Activated CD8-positive, alpha-beta memory T cell treated with anti-CD3 and anti-CD28 coated beads, Interleukin-2, amount 10 ng/mL, durations not matched to agents 7 days and 5 days (primary cell): Measurements from ENCODE around the gene PEMT. TPM values are rescaled to one million over a fixed set of nuclear protein-coding genes. Genes with fewer than 3 reads are reported as not detected.

Experiments
- ATAC-seq: fragments of 150-1000 bp; cut with Tn5 transposase; one replicate; pipeline ENCODE4 v1.10.0; 2021; ENCODE audit warnings: moderate library complexity
- CTCF ChIA-PET: fragments of 350-600 bp; sonication (Branson Sonifier 250); formaldehyde crosslinking; loops from one replicate; lab custom pipeline; 2021; ENCODE audit warnings: antibody characterized with exemption; lab: Charles Lee
- DNase-seq: peaks from one replicate; pipeline ENCODE4 v3.0.0-alpha.2; 2020
- H3K27ac Mint-ChIP-seq: one replicate; pipeline ENCODE4 v1.8.0; 2021; ENCODE audit warnings: mild to moderate bottlenecking, mixed read lengths
- H3K27me3 Mint-ChIP-seq: one replicate; pipeline ENCODE4 v1.8.0; 2021; ENCODE audit warnings: mixed read lengths
- H3K36me3 Mint-ChIP-seq: one replicate; pipeline ENCODE4 v1.8.0; 2021; ENCODE audit warnings: mild to moderate bottlenecking, mixed read lengths
- H3K4me1 Mint-ChIP-seq: one replicate; pipeline ENCODE4 v1.8.0; 2021; ENCODE audit warnings: mixed read lengths
- H3K4me3 Mint-ChIP-seq: one replicate; pipeline ENCODE4 v1.8.0; 2021; ENCODE audit warnings: mild to moderate bottlenecking, moderate library complexity, mixed read lengths
- H3K9me3 Mint-ChIP-seq: one replicate; pipeline ENCODE4 v1.8.0; 2022; ENCODE audit warnings: low read depth, mixed read lengths
- total RNA-seq, 2 experiments: library from RNA; stranded (reverse); gene quantifications; one replicate each; pipeline ENCODE4 v1.2.3, GENCODE V29; 2021

Gene PEMT
- total RNA-seq, 2 experiments from 2014 or later, result 17.5 to 18.6 TPM

DNA sequence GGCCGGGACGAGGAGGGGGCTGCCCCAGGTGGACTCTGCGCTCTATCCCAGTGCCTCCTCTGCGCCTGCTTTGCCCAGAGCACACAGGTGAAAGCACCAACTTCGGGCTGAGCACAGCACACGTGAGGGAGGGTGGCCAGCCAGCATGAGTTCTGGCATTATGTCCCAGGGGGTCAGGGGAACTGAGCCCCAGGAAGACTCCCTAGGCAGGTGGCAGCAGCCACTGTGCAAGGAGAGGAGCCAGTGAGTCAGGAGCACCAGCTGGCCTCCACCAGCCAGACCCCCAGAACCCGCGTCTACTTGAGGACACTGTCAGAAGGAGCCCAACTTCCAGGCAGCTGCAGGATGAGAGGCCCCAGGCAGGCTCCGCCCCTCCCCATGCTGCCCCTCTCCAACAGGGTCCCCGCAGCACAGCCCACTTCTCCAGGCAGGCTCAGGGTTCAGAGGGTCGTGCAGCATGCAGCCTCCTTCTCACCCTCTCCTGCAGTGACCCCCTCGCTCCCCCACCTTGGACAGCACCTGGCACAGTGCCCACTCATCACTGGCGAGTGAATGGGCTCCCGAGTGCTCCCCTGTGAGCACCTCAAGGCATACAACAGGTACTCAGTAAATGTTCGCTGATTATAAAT is 51.1 kb downstream of the PEMT start:
- no peak for DNase-seq
- CTCF ChIA-PET, result no interaction called here

DNA sequence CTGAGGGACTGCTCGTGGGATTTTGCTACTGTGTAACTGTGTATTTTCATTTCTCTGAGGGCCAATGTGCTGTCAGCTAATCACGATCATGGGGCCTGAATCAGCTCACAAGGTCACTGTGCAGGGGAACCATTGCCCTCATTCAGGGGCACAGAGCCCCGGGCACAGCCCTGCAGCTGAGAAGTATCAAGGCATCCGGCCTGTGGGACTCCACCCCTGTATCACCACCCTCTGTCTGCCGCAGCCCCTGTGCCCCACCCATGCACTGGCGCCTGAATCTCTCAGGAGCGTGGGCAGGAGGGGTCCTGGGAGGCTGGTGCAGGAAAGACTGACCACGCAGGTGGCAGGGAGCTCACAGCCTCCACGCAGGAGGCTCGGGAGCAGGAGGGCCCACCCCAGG is 51.9 kb downstream of the PEMT start:
- no peaks in the 10 kb centered on the region for H3K4me1 Mint-ChIP-seq
- no peak overlapping the region for H3K27ac Mint-ChIP-seq
- DNase-seq (no peak), ATAC-seq (no peak)
- CTCF ChIA-PET, result no interaction called here
- no peaks in the 10 kb centered on the region for H3K9me3 Mint-ChIP-seq
- no peaks in the 10 kb centered on the region for H3K36me3 Mint-ChIP-seq
- no peaks in the 10 kb centered on the region for H3K27me3 Mint-ChIP-seq
- H3K4me3 Mint-ChIP-seq, result no peak overlapping the region

More for the DNA sequence above, 51.1 kb downstream of the PEMT start:
- no peaks in the 10 kb centered on the region for H3K9me3 Mint-ChIP-seq
- H3K36me3 Mint-ChIP-seq, result no peaks in the 10 kb centered on the region
- no peaks in the 10 kb centered on the region for H3K27me3 Mint-ChIP-seq
- no peak for ATAC-seq
- H3K4me1 Mint-ChIP-seq, result no peaks in the 10 kb centered on the region
- no peak overlapping the region for H3K27ac Mint-ChIP-seq
- no peak overlapping the region for H3K4me3 Mint-ChIP-seq

DNA sequence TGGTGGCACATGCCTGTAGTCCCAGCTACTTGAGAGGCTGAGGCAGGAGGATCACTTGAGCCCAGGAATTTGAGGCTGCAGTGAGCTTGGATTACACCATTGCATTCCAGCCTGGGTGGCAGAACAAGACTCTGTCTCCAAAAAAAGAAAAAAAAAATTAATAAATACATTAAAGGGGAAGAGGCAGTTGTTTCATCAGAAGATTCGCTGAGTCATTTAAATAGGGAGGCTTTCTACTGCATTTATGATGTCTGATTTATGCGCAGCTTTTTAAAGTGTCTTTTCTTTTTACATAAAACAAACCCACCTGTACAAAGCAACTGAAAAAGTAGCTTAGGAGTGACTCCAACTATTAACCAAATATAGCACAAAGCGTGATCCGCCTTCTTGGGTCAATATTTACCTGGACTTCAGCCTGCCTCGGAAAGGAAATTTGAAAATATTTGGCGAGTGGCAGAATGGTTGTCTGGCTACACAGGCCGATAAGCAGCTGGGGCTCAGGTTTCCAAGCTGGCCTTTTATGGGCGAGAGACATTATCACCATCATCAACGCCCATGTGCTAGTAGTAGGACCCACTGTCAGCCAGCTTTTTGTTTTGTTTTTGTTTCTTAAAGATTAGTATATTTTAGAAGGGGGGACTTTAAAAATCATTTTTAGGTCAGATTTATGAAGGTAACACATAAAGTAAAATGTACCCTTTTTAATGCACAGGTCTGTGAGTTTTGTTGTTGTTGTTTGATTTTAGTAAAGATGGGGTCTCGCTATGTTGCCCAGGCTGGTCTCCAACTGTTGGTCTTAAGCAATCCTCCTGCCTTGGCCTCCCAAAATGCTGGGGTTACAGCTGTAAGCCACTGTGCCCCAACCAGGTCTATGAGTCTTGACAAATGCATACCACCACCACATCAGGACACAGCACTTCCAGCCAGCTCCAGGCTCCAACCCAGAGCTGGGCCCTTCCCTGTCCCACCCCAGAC is 52.8 kb downstream of the PEMT start:
- no peaks in the 10 kb centered on the region for H3K9me3 Mint-ChIP-seq
- H3K4me3 Mint-ChIP-seq, result no peak overlapping the region
- H3K27ac Mint-ChIP-seq, result no peak overlapping the region
- no peaks in the 10 kb centered on the region for H3K27me3 Mint-ChIP-seq
- ATAC-seq (no peak), DNase-seq (no peak)
- no peaks in the 10 kb centered on the region for H3K4me1 Mint-ChIP-seq
- H3K36me3 Mint-ChIP-seq, result no peaks in the 10 kb centered on the region
- CTCF ChIA-PET, result interaction anchor here (1.0 to 1.2 kb wide), 3 partner anchors 30 to 182 kb away, joined by 3 read pairs; no protein-coding TSS in a partner anchor

GRCh38 chr17:17537311-17538099 is 54.0 kb downstream of the PEMT start:
- no peaks in the 10 kb centered on the region for H3K4me1 Mint-ChIP-seq
- H3K36me3 Mint-ChIP-seq, result no peaks in the 10 kb centered on the region
- CTCF ChIA-PET, result interaction anchor here (1.0 kb wide), 1 partner anchor 31 kb away, joined by 3 read pairs; no protein-coding TSS in a partner anchor
- H3K27ac Mint-ChIP-seq, result peak overlapping the region; percentile 58
- H3K4me3 Mint-ChIP-seq, result no peak overlapping the region
- ATAC-seq, result no peak
- no peaks in the 10 kb centered on the region for H3K9me3 Mint-ChIP-seq
- no peaks in the 10 kb centered on the region for H3K27me3 Mint-ChIP-seq
- no peak for DNase-seq

- ATAC-seq (no peak), DNase-seq (no peak)
- no peaks in the 10 kb centered on the region for H3K4me1 Mint-ChIP-seq
- H3K27ac Mint-ChIP-seq, result no peak overlapping the region
- H3K36me3 Mint-ChIP-seq, result no peaks in the 10 kb centered on the region
- CTCF ChIA-PET, result no interaction called here
- H3K27me3 Mint-ChIP-seq, result no peaks in the 10 kb centered on the region
- no peaks in the 10 kb centered on the region for H3K9me3 Mint-ChIP-seq
- H3K4me3 Mint-ChIP-seq, result no peak overlapping the region
These were observed 54.8 kb downstream of the PEMT start for GRCh38 chr17:17536702-17537101.

DNA sequence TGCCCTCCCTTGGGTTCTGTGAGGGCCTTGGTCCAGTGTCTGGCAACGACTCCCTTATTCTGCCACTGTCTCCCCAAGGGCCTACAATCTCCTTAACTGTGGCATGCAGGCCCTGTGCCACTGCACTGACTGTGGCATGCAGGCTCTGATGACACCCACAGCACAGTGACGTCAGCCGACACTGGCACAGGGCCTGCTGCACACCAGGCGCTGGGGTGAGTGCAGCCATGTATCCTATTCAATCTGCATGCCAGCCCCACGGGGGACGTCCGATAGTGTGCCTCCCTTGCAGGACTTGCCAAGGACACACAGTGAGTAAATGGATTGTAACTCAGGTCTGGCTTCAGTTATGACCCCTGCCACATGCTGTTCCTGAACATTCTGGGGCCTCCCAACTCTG is 55.6 kb downstream of the PEMT start:
- Mint-ChIP-seq H3K4me3 (no peak overlapping the region), H3K27me3 (no peaks in the 10 kb centered on the region), H3K4me1 (no peaks in the 10 kb centered on the region), H3K27ac (no peak overlapping the region), H3K9me3 (no peaks in the 10 kb centered on the region), H3K36me3 (no peaks in the 10 kb centered on the region)
- ATAC-seq (no peak), DNase-seq (no peak)
- CTCF ChIA-PET, result no interaction called here

GRCh38 chr17:17533901-17534441 is 57.5 kb downstream of the PEMT start:
- DNase-seq (no peak), ATAC-seq (no peak)
- H3K27me3 Mint-ChIP-seq, result no peaks in the 10 kb centered on the region
- no peaks in the 10 kb centered on the region for H3K9me3 Mint-ChIP-seq
- no peak overlapping the region for H3K4me3 Mint-ChIP-seq
- no peak overlapping the region for H3K27ac Mint-ChIP-seq
- no peaks in the 10 kb centered on the region for H3K4me1 Mint-ChIP-seq
- CTCF ChIA-PET, result no interaction called here
- H3K36me3 Mint-ChIP-seq, result no peaks in the 10 kb centered on the region

DNA sequence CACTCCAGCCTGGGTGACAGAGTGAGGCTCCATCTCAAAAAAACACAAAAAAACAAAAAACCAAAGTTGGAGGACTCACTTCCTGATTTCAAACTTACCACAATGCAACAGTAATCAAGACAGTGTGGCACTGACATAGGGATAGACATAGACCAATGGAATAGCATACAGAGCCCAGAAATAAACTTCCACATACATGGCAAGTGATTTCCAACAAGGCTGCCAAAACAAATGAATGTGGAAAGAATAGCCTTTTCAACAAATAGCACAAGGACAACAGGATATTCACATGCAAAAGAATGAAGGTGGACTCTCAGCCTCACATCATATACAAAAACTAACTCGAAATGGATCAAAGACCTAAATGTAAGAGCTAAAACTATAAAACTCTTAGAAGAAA is 58.5 kb downstream of the PEMT start:
- Mint-ChIP-seq H3K4me3 (no peak overlapping the region), H3K36me3 (no peaks in the 10 kb centered on the region), H3K9me3 (no peaks in the 10 kb centered on the region), H3K27ac (no peak overlapping the region), H3K27me3 (no peaks in the 10 kb centered on the region), H3K4me1 (no peaks in the 10 kb centered on the region)
- DNase-seq (no peak), ATAC-seq (no peak)
- CTCF ChIA-PET, result interaction anchor here (1.5 kb wide), 1 partner anchor 109 kb away, joined by 3 read pairs; no protein-coding TSS in a partner anchor

GRCh38 chr17:17531156-17531555 is 60.4 kb downstream of the PEMT start:
- H3K27ac Mint-ChIP-seq, result no peak overlapping the region
- no peaks in the 10 kb centered on the region for H3K36me3 Mint-ChIP-seq
- no peaks in the 10 kb centered on the region for H3K27me3 Mint-ChIP-seq
- no peak overlapping the region for H3K4me3 Mint-ChIP-seq
- H3K9me3 Mint-ChIP-seq, result no peaks in the 10 kb centered on the region
- no peaks in the 10 kb centered on the region for H3K4me1 Mint-ChIP-seq
- CTCF ChIA-PET, result interaction anchor here (2.2 kb wide), 1 partner anchor 34 kb away, joined by 4 read pairs; no protein-coding TSS in a partner anchor
- ATAC-seq (no peak), DNase-seq (no peak)

DNA sequence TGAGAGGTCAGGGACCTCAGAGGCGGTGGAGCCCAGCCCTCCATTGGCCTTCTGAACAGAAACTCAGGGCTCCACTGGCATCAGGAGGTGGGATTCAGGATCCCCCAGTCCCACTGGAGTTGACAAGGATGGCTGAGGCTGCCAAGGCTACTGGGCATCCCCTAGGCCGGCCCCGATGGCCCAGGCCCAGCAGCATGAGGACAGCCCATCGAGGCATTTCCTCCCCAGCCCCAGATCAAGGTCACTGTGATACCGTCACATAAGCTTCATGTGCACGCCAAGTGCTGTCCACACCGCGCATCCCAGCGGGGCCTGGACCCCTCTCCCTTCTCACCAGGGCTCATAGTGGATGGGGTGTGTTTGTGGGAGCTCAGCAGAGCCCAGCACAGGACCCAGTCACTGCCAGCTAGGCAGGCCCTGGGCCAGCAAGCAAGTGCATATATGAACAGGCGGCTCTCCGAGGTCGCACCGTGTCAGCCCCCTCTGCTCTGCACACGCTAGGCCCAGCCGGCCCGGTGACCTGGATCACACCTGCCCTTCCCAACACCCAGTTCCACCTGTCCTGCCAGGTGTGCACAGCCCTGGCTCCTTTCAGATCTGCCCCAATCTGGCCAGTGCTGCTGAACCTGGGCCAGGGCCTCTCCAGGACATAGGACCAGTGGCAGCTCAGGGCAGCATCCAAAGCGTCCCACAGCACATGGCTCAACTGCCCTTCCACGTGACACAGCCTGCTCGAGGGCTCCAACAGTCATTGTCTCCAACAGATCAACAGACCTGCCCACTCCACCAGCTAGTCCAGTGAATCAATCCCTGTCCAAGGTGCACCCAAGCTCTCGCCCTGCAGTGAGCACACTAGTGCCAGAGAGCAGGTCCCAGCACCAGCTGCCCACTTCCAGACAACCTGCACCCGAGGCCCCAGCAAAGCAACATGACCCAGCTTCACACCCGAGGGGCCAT is 62.5 kb downstream of the PEMT start:
- no peaks in the 10 kb centered on the region for H3K27me3 Mint-ChIP-seq
- no peaks in the 10 kb centered on the region for H3K4me1 Mint-ChIP-seq
- no peaks in the 10 kb centered on the region for H3K36me3 Mint-ChIP-seq
- no peak overlapping the region for H3K27ac Mint-ChIP-seq
- CTCF ChIA-PET, result interaction anchor here (0.7 to 2.2 kb wide), 2 partner anchors 32 to 39 kb away, joined by 3 to 4 read pairs; no protein-coding TSS in a partner anchor
- no peaks in the 10 kb centered on the region for H3K9me3 Mint-ChIP-seq
- H3K4me3 Mint-ChIP-seq, result no peak overlapping the region
- ATAC-seq (no peak), DNase-seq (no peak)

DNA sequence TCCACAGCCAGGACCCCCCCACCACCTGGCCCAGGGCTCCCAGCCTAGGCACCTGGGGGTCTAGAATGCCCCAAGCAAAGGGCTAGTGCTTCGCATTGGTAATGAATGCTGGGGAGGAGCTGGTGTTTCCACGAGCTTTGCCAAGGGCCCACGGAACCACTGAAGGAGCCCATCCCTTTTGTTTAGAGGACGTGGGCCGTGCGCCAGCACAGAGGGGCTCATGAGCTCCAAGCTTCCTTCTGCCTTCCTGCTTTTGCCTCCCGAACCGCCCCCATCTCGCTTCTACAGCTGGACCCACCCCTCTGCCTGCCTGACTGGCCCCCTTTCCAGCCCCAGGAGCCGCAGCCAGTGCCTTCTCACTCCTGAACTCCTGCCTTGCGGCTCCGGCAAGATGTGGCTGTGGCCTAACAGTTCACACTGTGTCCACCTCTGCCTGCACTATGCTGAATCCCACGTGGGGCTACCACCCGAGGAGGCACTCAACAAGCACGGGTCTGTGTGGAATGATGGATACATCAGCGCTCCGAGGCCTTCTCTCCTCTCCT is 63.5 kb downstream of the PEMT start:
- H3K4me1 Mint-ChIP-seq, result no peaks in the 10 kb centered on the region
- no peaks in the 10 kb centered on the region for H3K27me3 Mint-ChIP-seq
- ATAC-seq (no peak), DNase-seq (no peak)
- no peak overlapping the region for H3K4me3 Mint-ChIP-seq
- no peaks in the 10 kb centered on the region for H3K36me3 Mint-ChIP-seq
- H3K27ac Mint-ChIP-seq, result no peak overlapping the region
- H3K9me3 Mint-ChIP-seq, result no peaks in the 10 kb centered on the region
- CTCF ChIA-PET, result no interaction called here

- Mint-ChIP-seq H3K9me3 (no peaks in the 10 kb centered on the region), H3K27me3 (no peaks in the 10 kb centered on the region), H3K4me1 (no peaks in the 10 kb centered on the region), H3K27ac (no peak overlapping the region), H3K4me3 (no peak overlapping the region), H3K36me3 (no peaks in the 10 kb centered on the region)
- CTCF ChIA-PET, result no interaction called here
- DNase-seq (no peak), ATAC-seq (no peak)
These were observed 64.0 kb downstream of the PEMT start for GRCh38 chr17:17527534-17527933.
